HUDEP-2 (cell line): ENCODE results near the gene EPB41L5.
"Not testable (repeated sequence)": the region's sequence is repeated elsewhere in the genome, so short reads cannot be mapped to it uniquely, and the experiment has no call there.

Source experiments
- DNase-seq, 76 experiments: peaks; one replicate each; lab custom pipeline; 2025; ENCODE audit not compliant: unreplicated experiment in 76 of 76; lab: John Stamatoyannopoulos, UW

The EPB41L5 gene

GRCh38 chr2:120192280-120192679, 179.4 kb downstream of the EPB41L5 start:
- DNase-seq = no peak

- DNase-seq = no peak
Observed at GRCh38 chr2:120195553-120195952, 182.7 kb downstream of the EPB41L5 start.

GRCh38 chr2:120199817-120200459, 187.1 kb downstream of the EPB41L5 start:
- DNase-seq = not testable (repeated sequence)

- no peak for DNase-seq
Observed at GRCh38 chr2:120203251-120204021, 190.6 kb downstream of the EPB41L5 start.

- peak in 4 of 76 experiments; percentile 5 to 39 (median 18) for DNase-seq
Observed at GRCh38 chr2:120204022-120204405, 191.1 kb downstream of the EPB41L5 start.

GRCh38 chr2:120204417-120204816, 191.5 kb downstream of the EPB41L5 start:
- DNase-seq = no peak

- no peak for DNase-seq
Observed at GRCh38 chr2:120204945-120205670, 192.2 kb downstream of the EPB41L5 start.

GRCh38 chr2:120206022-120206581, 193.2 kb downstream of the EPB41L5 start:
- DNase-seq = peak in 37 of 76 experiments; percentile 6 to 54 (median 30)

- DNase-seq = no peak
Observed at GRCh38 chr2:120208381-120209353, 195.8 kb downstream of the EPB41L5 start.

GRCh38 chr2:120209427-120210269, 196.8 kb downstream of the EPB41L5 start:
- DNase-seq = no peak

- DNase-seq = no peak
Observed at GRCh38 chr2:120210270-120210693, 197.4 kb downstream of the EPB41L5 start.

- DNase-seq = no peak
Observed at GRCh38 chr2:120218181-120218580, 205.3 kb downstream of the EPB41L5 start.

GRCh38 chr2:120219291-120219690, 206.4 kb downstream of the EPB41L5 start:
- no peak for DNase-seq

- no peak for DNase-seq
Observed at GRCh38 chr2:120219766-120220165, 206.9 kb downstream of the EPB41L5 start.

GRCh38 chr2:120220756-120221155, 207.9 kb downstream of the EPB41L5 start:
- no peak for DNase-seq

- no peak for DNase-seq
Observed at GRCh38 chr2:120221616-120222015, 208.7 kb downstream of the EPB41L5 start.

GRCh38 chr2:120222186-120223033, 209.5 kb downstream of the EPB41L5 start:
- DNase-seq = peak in 1 of 76 experiments; percentile 8
